ENCODE data around the gene DPF3.

Gene DPF3

DNA sequence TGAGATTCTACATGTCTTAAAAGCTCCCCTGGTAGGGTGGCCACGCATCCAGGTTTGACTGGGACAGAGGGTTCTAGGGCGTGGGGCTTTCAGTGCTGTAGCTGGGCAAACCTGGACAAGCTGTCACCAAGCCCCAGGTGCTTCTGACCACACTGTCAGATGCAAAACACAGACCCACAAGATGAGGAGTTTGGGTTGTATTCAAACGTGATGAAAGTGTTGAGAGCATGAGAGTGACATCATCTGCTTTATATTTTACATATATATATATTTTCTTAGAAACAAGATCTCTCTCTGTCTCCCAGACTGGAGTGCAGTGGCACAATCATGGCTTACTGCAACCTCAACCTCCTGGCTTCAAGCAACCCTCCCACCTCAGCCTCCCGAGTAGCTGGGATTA, 210.1 kb downstream of the DPF3 start:
- FAIRE-seq, result no peak
- no peak for DNase-seq (ENCODE audit: insufficient read length, low spot score)
- TF ChIP-seq POU2F2 (IDR thresholded peaks at IDR 0.05; ENCODE audit: low read depth, low read length), result no peak
- TF ChIP-seq SPI1 (IDR thresholded peaks at IDR 0.05; ENCODE audit: low read depth, low read length), result no peak
- TF ChIP-seq POLR2AphosphoS5 (IDR thresholded peaks at IDR 0.05; ENCODE audit: low read depth, low read length), result no peak

DNA sequence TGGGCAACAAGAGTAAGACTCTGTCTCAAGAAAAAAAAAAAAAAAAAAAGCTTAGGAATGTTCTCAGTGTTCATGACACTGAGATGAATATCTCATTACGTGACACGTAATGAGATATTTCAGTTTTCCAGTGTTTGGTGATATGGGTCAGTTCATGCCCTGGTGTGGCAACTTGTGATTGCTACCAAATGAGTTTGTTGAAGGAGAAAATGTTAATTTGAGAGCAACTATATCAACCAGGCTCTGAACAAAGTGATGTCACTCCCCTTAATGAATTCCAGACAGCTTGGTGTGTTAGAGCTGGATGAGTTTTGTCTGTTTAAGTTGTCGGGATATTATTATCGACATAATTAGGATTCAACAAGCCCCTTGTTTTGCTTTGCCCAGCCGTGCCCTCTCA, 211.7 kb downstream of the DPF3 start:
- TF ChIP-seq SPI1 (IDR thresholded peaks at IDR 0.05; ENCODE audit: low read depth, low read length) (no peak), PAX5 (IDR thresholded peaks at IDR 0.05; ENCODE audit: insufficient read depth, low read length, severe bottlenecking) (no peak), POU2F2 (IDR thresholded peaks at IDR 0.05; ENCODE audit: low read depth, low read length) (no peak), POLR2AphosphoS5 (IDR thresholded peaks at IDR 0.05; ENCODE audit: low read depth, low read length) (no peak), POLR2A (IDR thresholded peaks at IDR 0.05; ENCODE audit: low read depth, low read length) (no peak), TAF1 (IDR thresholded peaks at IDR 0.05; ENCODE audit: low read depth, low read length) (no peak)
- no peak for DNase-seq (ENCODE audit: insufficient read length, low spot score)
- FAIRE-seq, result no peak

- no peak for TF ChIP-seq POLR2AphosphoS5 (IDR thresholded peaks at IDR 0.05; ENCODE audit: low read depth, low read length)
- no peak for TF ChIP-seq PAX5 (IDR thresholded peaks at IDR 0.05; ENCODE audit: insufficient read depth, low read length, severe bottlenecking)
- no peak for TF ChIP-seq TAF1 (IDR thresholded peaks at IDR 0.05; ENCODE audit: low read depth, low read length)
- TF ChIP-seq POLR2A (IDR thresholded peaks at IDR 0.05; ENCODE audit: low read depth, low read length), result no peak
- TF ChIP-seq POU2F2 (IDR thresholded peaks at IDR 0.05; ENCODE audit: low read depth, low read length), result no peak
- no peak for TF ChIP-seq SPI1 (IDR thresholded peaks at IDR 0.05; ENCODE audit: low read depth, low read length)
- DNase-seq (ENCODE audit: insufficient read length, low spot score) (no peak), FAIRE-seq (no peak)
These were observed 212.9 kb downstream of the DPF3 start for GRCh38 chr14:72680853-72681640.

DNA sequence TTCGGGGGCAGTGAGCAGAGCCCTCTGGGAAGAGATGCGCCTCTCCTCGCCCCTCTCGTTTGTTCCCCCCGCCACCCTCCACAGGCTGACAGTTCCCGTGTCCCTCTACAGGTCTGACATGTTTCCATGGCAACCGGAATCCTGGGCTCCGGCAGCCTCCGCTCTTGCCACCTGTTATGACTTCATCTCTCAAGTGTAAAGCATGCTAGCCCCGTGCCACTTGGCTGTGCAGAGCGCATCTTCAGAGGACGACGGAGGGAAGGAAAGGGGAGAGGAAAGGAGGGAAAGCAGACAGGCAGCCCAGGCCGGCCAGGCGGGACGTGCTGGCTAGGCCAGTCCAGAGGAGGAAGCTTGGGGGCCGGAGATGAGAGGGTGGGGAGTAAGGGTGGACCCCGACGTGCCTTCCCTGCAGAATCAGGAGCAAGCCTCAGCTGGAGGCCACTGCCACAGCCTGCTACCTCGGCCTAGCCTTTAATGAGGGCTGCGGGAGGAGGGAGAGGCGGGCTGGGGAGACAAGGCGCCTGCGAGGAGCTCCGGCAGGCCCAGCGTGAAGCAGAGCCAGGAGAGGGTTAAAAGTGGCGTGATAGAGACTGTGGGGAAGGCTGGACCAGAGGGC, 214.3 kb downstream of the DPF3 start:
- no peak for TF ChIP-seq PAX5 (IDR thresholded peaks at IDR 0.05; ENCODE audit: insufficient read depth, low read length, severe bottlenecking)
- no peak for TF ChIP-seq POLR2A (IDR thresholded peaks at IDR 0.05; ENCODE audit: low read depth, low read length)
- no peak for TF ChIP-seq POLR2AphosphoS5 (IDR thresholded peaks at IDR 0.05; ENCODE audit: low read depth, low read length)
- no peak for TF ChIP-seq SPI1 (IDR thresholded peaks at IDR 0.05; ENCODE audit: low read depth, low read length)
- TF ChIP-seq TAF1 (IDR thresholded peaks at IDR 0.05; ENCODE audit: low read depth, low read length), result no peak
- TF ChIP-seq POU2F2 (IDR thresholded peaks at IDR 0.05; ENCODE audit: low read depth, low read length), result no peak
- DNase-seq (ENCODE audit: insufficient read length, low spot score) (no peak), FAIRE-seq (no peak)

DNA sequence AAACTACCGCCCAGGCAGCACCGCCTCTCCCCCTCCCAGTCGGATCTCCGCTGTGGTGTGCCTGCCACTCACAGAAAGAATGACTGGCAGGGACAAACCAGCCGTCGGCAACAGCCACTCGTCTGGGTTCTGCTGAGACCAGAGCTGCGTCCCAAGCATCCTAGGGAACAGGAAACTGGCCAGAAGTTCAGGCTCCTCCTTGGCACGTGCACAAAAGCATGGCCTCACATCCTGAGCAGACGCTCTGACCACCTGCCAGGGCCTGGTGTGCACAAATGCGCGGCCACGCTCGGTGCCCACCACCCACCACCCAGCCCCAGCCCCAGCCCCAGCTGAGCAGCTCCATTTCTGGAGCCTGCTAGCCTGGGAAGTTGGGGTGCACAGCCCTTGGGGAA, 214.8 kb downstream of the DPF3 start:
- no peak for FAIRE-seq
- no peak for DNase-seq (ENCODE audit: insufficient read length, low spot score)
- TF ChIP-seq POLR2A (IDR thresholded peaks at IDR 0.05; ENCODE audit: low read depth, low read length) (no peak), SPI1 (IDR thresholded peaks at IDR 0.05; ENCODE audit: low read depth, low read length) (no peak), TAF1 (IDR thresholded peaks at IDR 0.05; ENCODE audit: low read depth, low read length) (no peak), PAX5 (IDR thresholded peaks at IDR 0.05; ENCODE audit: insufficient read depth, low read length, severe bottlenecking) (no peak), POLR2AphosphoS5 (IDR thresholded peaks at IDR 0.05; ENCODE audit: low read depth, low read length) (no peak), POU2F2 (IDR thresholded peaks at IDR 0.05; ENCODE audit: low read depth, low read length) (no peak)

DNA sequence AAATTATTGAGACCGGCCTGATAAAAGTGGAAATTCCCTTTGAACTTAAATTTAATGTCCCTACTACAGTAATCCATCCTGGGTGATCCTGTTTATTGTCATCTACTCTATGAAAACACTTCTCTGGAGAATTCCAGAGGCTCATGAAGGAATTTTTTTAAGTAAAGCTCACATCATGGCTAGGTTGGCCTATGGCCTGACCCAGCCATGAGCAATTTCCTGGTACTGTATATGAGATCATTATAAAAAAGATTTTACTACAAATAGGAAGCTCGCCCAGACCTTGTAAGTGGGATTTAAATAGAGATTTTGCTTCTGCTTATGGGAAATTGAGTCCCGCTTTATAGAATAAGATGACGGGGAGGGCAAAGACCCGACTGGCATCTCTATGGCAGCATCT, 215.5 kb downstream of the DPF3 start:
- DNase-seq (ENCODE audit: insufficient read length, low spot score), result no peak
- no peak for FAIRE-seq
- TF ChIP-seq POLR2A (IDR thresholded peaks at IDR 0.05; ENCODE audit: low read depth, low read length), result no peak
- TF ChIP-seq POLR2AphosphoS5 (IDR thresholded peaks at IDR 0.05; ENCODE audit: low read depth, low read length), result no peak
- no peak for TF ChIP-seq POU2F2 (IDR thresholded peaks at IDR 0.05; ENCODE audit: low read depth, low read length)
- no peak for TF ChIP-seq SPI1 (IDR thresholded peaks at IDR 0.05; ENCODE audit: low read depth, low read length)
- TF ChIP-seq TAF1 (IDR thresholded peaks at IDR 0.05; ENCODE audit: low read depth, low read length), result no peak
- TF ChIP-seq PAX5 (IDR thresholded peaks at IDR 0.05; ENCODE audit: insufficient read depth, low read length, severe bottlenecking), result no peak

- TF ChIP-seq POU2F2 (IDR thresholded peaks at IDR 0.05; ENCODE audit: low read depth, low read length), result no peak
- TF ChIP-seq SPI1 (IDR thresholded peaks at IDR 0.05; ENCODE audit: low read depth, low read length), result no peak
- TF ChIP-seq POLR2AphosphoS5 (IDR thresholded peaks at IDR 0.05; ENCODE audit: low read depth, low read length), result no peak
- TF ChIP-seq PAX5 (IDR thresholded peaks at IDR 0.05; ENCODE audit: insufficient read depth, low read length, severe bottlenecking), result no peak
- no peak for TF ChIP-seq POLR2A (IDR thresholded peaks at IDR 0.05; ENCODE audit: low read depth, low read length)
- TF ChIP-seq TAF1 (IDR thresholded peaks at IDR 0.05; ENCODE audit: low read depth, low read length), result no peak
- DNase-seq (ENCODE audit: insufficient read length, low spot score) (no peak), FAIRE-seq (no peak)
These were observed 216.2 kb downstream of the DPF3 start for GRCh38 chr14:72677664-72678063.

DNA sequence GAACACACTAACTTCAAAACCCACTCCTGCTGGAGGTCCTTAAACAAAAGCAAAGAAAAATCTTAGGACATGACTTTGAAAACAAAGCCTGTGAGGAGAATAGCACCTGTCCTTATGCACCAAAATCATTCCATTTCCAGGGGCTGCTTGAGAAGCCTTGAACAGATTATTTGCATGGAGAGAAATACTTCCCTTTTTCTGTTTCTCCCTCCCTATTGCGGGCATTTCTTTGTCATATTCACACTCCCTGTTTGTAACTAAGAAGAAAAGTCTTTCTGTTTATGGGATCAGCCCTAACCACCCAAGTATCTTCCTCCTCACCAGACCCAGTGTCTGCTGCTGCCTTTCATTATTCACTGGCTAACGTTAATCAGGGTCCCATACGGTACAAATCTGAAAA, 218.8 kb downstream of the DPF3 start:
- no peak for TF ChIP-seq SPI1 (IDR thresholded peaks at IDR 0.05; ENCODE audit: low read depth, low read length)
- TF ChIP-seq POLR2A (IDR thresholded peaks at IDR 0.05; ENCODE audit: low read depth, low read length), result no peak
- TF ChIP-seq POLR2AphosphoS5 (IDR thresholded peaks at IDR 0.05; ENCODE audit: low read depth, low read length), result no peak
- TF ChIP-seq PAX5 (IDR thresholded peaks at IDR 0.05; ENCODE audit: insufficient read depth, low read length, severe bottlenecking), result no peak
- no peak for TF ChIP-seq POU2F2 (IDR thresholded peaks at IDR 0.05; ENCODE audit: low read depth, low read length)
- TF ChIP-seq TAF1 (IDR thresholded peaks at IDR 0.05; ENCODE audit: low read depth, low read length), result no peak
- peak; percentile 61 for FAIRE-seq
- no peak for DNase-seq (ENCODE audit: insufficient read length, low spot score)

GRCh38 chr14:72673179-72673578, 220.7 kb downstream of the DPF3 start:
- FAIRE-seq, result no peak
- TF ChIP-seq POU2F2 (IDR thresholded peaks at IDR 0.05; ENCODE audit: low read depth, low read length) (no peak), POLR2A (IDR thresholded peaks at IDR 0.05; ENCODE audit: low read depth, low read length) (no peak), TAF1 (IDR thresholded peaks at IDR 0.05; ENCODE audit: low read depth, low read length) (no peak), PAX5 (IDR thresholded peaks at IDR 0.05; ENCODE audit: insufficient read depth, low read length, severe bottlenecking) (no peak)
- no peak for DNase-seq (ENCODE audit: insufficient read length, low spot score)
